GM21576 (cell line): ENCODE measurements around the gene DACH2.

Experiments used
- ATAC-seq: cut with Tn5 transposase; IDR thresholded peaks from one replicate; pipeline ENCODE4 v1.9.1; 2021; ENCODE audit warnings: mild to moderate bottlenecking, moderate library complexity; ENCODE audit not compliant: unreplicated experiment

The DACH2 gene

DNA sequence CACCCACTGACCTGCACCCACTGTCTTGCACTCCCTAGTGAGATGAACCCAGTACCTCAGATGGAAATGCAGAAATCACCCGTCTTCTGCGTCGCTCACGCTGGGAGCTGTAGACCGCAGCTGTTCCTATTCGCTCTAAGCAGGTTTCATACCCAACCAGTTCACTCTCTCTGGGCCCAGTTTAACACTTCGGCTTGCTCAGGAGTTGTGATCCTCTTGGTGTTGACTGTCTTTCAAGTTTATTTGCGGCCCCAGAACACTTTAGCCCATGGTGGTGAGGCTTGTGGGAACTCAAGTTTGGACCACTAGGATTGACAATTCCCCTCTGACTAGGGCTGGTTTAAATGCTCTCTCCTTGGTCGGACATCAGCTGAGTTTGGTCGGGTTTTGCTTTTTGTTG lies 147.0 kb downstream of the DACH2 start:
- no peak for ATAC-seq

DNA sequence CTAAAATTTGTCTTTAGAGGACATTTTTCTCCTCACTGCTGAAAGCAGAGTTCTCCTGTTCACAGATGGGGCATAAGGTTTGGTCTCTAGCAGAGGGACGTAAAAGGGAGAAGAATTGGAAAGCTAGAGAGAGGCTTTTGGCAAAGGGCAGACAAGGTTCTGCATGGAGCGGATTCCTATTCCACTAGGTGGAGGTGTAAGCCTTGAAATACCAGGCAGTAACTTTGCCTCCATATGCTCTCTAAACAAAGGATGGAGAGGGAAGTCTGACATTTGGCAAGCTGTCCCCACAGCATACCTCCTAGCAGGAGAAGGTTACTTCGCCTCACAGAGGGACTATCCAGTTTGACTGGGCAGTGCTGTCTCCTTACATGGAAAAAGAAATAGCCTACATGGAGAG lies 174.7 kb downstream of the DACH2 start:
- ATAC-seq = no peak

DNA sequence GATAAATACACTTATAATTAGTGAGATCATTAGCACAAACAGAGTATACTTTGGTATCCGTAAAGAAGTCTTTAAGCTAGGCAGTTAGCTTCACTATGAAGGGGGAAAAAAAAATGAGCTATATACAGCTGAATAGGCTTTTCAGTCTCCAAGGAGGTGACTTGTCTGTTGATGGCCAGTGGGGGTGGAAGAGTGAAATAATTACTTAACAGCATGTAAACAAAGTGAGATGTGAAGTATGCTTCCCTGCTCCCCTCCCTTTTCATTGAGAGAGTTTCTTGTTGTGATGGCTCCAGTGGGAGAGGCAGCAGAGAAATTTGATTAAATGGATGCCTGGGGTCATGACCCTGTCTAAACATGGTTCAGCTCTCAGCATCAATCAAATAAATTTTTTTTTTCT lies 180.9 kb downstream of the DACH2 start:
- no peak for ATAC-seq

DNA sequence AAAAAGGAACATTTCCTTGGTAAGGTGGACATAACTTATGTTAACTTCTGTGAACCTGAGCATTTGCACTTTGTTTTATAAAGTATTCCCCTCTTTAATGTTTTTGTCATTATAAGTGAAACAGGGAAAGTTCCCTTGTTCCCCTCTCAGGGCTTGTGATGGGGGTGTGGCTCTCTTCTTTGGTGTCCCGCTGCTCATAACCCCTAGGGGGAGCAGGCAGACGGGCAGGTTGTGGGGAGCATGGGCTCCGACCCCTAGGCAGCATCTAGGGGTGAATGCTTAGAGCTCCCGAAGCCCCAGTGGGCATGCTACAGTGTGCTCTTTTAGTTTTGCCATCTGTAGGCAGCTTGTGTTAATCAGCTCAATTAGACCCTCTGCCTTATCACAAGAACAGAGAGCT lies 200.4 kb downstream of the DACH2 start:
- no peak for ATAC-seq

DNA sequence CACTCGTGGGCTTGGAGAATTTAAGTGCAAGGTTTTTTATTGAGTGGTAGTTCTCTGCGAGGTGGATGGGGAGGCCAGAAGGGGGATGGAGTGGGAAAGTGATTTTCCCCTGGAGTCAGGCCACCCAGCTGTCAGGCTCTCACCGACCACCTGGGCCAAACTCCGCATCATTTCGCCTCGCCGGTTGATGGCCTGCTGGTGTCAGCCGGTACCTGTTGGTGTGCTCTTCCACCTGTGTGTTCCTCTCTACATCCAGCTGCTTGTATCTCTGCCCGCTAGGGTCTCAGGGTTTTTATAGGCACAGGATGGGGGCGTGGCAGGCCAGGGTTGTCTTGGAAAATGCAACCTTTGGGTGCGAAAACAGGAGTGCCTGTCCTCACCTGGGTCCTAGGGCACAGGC lies 200.9 kb downstream of the DACH2 start:
- ATAC-seq = no peak

DNA sequence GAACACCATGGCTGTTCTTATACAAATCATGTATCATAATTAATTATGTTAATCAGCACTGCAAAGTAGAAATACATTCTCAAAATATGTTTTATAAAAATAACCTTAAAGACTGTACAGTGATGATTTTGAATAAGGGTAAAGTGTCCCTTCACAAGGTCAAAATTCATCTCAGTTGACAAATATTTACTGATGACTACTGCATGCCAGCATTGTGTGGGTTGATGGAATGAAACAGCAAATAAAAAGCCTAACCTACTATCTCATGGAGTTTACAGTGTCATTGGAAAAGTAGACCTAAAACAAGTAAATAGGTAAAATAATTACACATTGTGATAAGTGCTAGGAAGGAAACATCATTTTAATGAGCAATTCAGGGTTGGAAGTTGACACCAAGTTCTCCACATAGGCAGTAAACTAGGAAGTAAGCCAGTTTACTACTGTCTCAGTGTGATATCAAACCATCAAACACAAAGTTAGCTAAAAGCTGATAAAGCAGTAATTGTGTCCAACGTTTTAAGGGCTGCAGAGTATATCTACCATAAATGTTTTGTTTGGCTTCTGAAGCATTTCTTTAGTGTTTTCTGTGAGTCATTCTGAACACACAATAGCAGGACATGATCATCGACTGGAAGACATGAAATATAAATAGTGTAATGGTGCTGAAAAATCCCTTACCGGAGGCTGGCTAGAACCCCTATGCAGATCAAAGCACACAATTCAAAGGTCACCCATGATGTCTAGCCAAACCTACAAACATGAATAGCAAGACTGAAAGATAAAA lies 221.8 kb downstream of the DACH2 start:
- no peak for ATAC-seq

DNA sequence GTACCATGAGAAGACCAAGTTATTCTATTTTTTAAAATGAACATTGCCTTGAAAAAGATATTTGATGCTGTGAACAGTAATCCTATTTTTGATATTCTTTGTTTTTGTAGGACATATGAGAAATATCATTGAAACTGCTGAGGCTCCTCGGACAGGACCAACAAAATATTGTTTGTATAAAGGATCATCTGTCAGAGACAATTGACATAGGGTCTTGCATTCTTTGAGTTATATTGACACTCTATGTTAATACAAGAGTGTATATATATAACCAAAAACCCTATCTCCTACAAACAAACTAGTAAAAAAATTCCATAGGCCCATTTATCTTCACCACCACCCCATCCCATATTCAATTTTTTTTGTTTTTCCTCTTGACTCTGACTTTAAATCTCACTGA lies 222.7 kb downstream of the DACH2 start:
- no peak for ATAC-seq

DNA sequence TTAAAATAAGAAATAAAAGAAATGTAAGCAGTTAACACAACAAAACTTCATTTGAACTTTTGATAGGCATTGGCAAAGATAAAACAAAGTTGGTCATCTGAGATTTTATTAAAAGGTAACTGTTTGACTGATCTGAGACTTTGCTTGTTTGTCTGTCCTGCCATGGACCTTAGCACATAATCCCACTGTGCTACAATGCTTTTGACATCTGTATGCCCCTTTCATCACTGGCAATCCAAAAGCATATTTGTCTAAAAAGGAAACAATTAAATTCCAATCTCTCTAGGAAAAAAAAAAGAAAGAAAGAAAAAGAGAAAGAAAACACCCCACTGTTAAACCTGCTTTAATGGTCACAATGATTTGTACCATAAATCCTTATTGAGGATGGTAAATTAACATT lies 231.0 kb downstream of the DACH2 start:
- no peak for ATAC-seq

DNA sequence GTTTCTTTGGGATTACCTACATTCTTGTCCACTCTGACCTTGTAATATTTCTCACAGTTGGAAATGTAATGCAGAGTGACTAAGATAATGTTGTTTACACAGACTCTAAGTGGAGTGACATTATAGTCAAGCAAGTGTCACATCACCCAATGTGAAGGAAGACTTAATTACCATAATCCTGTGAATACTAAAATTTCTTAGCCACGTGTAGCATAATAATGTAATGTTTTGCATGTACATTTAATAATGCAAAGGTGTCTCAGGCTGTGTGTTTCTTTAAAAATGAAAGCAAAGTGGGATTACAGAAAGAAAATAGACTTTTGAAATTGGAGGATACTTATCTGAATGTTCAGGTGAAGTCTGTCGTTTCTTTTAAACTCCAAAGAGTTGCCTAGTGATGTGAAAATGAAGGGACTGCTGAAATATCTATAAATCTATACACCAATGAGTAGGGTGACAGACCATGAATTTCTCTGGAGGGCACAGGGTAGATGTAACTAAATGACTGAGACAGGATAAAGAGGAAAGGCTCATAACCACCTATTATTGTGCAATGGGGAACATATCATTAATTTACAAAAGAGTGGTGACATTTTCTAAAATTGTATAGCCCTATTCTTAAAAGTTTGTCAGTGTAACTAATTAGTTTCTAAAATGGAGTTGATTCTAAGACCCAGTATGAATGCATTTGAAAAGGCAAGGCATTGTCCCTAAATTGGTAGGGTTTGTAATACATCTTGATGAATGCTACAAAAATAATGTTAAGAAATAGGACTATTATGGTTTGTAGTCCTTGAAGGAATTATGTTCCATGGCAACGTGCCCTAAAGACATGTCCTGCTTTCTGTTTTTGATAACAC lies 235.7 kb downstream of the DACH2 start:
- no peak for ATAC-seq

DNA sequence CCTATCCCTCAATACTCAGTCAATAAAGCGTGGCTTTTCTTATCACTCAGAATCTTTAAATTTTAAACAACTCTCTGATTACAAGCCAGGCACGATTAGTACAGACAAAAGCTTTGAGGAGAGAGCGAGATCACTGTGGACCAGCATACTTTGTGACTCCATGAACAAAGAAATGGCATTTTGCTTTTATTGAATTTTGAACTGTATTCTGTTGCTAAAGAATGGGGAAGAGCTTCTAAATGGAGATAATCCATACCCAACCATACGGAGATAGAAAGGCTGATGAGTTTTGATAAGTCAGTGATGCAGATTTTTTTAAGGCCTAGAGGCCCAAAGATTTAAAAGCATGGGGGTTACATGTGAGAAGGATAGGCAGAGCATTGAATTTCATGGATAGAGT lies 259.1 kb downstream of the DACH2 start:
- ATAC-seq = no peak

DNA sequence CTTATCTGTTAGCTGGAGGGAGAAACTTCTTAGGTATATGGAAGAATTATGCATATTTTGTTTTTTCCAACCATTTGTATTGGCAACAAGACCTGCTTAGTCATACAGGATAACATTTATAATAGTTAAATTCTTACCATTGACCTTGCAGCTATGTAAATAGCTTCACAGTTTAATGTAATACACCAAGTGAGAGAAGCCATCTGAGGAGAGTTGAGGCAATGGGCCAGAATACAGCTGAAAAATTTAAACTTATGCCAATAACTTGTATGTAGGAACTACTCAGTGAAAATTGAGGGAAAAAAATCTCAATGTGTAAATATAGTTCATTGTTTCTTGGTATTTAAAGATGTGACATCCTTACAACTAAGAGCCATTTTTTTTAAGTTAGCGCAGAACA lies 273.5 kb downstream of the DACH2 start:
- ATAC-seq = no peak

DNA sequence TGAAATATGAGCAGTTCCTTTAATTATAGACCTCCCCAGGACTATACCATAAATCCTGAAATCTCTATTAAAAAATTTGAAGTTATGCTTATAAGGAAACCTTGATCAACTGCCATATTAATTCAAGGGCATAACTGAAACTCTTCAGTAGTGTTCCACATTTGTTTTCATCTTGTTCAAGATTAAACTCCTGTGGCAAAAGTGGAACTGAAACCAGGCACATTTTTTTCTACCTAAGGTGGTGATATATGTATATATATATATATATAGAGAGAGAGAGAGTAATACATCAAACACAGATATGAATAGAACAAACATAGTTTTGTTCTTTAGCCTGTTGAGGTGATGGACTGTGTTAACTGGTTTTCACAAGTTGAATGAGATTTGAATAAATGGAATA lies 287.9 kb downstream of the DACH2 start:
- no peak for ATAC-seq

DNA sequence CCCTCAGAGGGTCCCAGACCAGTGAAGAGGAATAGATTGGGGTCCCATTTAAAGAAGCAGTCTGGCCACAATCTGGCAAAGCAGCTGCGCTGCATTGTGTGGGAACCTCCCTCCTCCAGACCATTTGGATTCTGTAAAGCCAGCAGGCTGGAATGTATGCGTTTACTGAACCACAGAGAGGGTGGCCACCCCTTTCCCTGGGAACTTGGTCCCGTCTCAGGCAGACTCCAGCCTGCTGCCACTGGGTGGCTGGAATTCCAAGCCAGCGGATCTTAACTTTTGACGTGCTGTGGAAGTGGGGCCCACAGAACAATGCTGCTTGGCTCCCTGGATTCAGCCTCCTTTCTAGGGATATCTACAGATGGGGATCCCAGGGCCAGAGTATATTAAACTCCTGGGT lies 307.2 kb downstream of the DACH2 start:
- no peak for ATAC-seq

DNA sequence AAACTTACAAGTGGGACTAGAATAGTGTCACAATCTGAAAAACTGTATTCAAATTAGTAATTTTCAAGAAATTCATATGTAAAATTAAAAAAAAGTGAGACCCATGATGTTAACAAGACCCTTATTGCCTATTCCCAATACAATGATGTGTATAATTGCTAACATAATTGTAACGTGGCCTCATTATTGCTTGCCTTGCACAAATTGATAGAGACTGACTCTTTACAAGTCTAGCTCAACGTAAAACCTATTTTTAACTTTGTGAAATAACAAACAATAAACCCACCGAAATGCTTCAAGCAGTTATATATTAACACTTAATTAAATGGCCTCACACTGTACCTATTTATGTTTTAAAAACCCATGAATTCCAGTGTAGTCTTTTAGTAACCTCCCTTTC lies 312.5 kb downstream of the DACH2 start:
- ATAC-seq = no peak

DNA sequence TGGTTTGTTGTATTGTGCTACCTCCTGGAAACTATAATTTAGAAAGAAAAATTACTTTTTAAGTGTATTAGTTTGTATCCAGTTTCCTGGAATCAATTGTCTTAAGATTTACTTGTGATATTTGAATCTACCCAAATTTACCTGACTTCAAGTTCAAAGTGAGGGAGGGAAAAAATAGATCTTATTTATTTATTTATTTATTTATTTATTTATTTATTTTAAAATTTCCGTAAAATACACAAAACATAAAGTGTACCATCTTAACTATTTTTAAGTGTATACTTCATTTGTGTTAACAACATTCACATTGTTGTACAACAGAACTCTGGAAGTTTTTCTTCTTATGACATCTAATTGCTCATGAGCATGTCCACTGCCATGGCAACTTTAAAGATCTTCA lies 356.0 kb downstream of the DACH2 start:
- no peak for ATAC-seq

DNA sequence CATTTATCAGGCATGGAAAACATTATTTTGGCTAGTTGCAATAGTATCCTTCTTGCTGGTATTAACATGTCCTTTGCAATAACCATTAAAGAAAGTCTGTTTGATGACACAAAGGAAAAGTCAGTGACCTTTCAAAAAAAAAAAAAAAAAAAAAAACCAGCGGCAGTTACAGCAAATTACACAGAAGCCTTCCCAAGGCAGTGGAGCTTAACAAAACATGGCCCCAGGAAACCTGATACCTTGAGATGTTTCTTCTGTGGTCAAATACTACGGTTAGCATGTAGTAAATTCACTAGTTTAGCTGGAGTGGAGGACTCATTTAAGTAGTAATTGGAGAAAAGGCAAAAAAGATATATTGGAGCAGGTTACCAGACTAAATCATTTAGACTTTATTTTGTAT lies 359.1 kb downstream of the DACH2 start:
- no peak for ATAC-seq

DNA sequence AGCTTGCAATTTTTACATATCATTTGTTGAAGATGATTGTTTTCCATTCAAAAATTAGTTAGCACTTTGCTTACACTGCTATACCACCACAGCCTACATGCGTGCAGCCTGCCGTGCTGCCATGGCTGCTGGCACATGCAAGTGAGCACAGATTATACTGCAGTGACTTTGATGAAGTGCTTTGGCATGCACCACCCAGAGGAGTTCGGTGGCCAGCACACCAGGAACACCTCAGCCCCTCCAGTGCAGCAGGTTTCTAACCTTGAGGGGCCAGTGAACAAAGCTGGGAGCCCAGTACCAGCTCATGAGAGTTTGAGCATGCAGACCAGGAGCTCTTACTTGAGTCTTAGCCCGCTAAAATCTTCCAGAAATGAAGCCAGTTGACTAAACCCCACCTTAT lies 431.5 kb downstream of the DACH2 start:
- no peak for ATAC-seq

DNA sequence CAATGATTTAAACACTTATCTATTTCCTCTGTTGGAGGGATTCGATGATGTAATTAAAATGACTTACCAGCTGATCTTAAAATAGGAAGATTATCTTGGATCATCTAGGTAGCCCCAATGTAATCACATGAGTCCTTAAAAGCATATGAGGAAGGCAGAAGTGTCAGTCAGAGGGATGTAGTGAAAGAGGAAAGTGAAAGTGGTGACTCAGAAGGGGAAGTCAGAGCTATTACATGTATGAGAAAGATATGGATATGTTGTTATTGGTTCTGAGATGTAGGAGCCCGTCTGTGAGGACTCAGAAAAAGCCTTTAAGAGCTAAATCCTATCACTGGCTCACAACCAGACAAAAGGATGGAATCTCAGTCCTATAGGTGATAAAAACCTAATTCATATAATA lies 456.4 kb downstream of the DACH2 start:
- peak; percentile 95 for ATAC-seq

DNA sequence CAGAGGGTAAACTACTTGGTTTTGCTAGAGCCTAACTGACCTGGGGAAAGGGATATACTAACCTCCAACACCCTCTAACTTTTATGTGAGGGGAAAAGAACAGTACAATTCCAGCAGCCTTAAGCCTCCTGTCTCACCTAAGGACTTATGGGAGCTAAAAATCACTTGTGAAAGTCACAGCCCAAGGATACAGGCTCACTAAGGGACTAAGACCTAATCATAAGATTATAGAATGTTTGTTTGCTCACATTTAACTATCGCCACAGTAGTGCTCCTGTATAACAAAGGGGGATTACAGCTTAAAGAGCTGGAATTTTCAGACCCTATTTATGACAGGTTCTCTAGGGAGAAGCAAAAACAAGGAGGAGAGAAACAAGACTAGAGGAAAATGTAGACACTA lies 548.7 kb downstream of the DACH2 start:
- no peak for ATAC-seq

DNA sequence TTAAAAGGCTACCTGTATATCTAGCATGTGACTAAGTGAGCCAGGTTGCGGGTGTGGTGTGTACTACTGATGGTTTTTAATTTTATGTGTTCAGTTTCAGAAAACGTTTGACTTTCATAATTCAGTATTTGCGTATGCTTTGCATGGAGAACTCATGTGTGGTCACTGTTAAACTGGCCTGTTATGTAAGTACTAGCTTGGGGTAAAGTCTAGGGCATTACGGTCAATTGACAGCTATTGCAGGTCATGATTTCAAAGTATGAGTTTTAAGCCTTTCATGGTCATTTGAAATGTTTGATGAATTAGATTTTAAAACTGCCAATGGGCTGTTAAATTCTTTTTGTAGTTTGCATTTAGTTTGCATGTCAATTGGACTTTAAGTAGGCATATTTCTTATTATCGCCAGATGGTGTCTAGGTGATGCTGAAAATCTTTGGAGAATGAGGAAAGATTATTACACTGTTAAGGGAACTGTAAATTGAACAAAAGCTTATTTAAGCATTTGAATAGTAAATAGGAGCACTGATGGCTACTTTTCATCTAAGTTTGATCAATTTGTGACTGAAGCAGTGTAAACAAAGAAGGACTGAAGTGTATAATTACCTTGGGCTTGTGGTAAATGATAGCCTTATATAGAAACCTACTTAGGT lies 563.4 kb downstream of the DACH2 start:
- ATAC-seq = no peak

DNA sequence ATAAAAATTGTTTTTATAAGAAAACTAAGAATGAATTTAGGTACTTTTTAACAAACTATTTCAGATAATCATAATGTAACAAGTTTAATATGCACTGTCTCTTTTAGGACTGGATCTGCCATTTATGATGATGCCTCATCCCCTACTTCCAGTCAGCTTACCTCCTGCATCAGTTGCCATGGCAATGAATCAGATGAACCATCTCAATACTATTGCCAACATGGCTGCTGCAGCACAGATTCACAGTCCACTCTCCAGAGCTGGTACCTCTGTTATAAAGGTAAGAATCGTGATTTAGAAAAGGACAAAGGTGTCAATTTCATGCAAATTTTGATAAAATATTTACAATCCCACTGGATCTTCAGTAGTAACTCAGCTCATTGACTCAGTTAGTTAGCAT lies 566.2 kb downstream of the DACH2 start:
- no peak for ATAC-seq

DNA sequence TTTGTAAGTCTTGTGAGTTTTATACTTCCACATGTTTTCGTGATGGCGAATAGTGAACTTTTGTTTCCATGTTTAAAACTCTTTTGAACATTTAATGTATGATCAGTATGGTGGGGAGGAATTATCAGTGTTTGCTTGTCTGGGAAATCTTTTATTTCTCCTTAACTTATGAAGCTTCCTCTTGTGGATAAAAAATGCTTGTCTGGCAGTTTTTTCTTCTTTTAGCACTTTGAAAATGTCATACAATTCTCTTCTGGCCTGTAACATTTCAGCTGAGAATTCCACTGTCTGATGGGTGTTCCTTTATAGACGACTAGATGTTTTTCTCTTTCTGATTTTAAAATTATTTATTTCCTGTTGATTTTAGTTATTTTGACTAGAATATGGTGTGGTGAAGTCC lies 576.0 kb downstream of the DACH2 start:
- ATAC-seq = no peak
